ENCODE measurements around the gene CIPC.

Gene CIPC

DNA sequence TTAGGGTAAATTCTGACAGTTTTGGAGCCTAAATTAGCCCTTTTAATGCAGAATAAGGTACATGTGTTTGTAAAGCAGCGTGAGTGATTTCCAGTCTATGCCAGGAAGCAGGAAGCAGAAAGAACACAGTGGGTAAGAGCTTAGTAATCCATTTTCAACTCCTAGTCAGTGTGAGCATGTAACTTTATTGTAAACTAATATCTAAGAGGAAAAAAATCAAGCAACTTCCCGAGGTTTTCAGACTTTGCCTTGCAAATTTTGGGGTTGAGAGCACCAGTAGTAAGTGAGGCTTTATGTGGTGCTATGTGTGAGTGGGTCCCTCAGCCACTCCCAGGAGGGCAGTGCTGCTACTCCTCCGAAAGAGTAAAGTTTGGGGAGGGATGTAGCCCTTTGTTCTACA lies 2.9 kb downstream of the CIPC start:
- Histone ChIP-seq H3K4me1 (ENCODE audit: control insufficient read depth in 2 of 2, insufficient read depth in 2 of 2, low read length in 2 of 2) (peaks cover 39 to 51% of the 10 kb centered on the region in 2 donors), H3K9me3 (ENCODE audit: control insufficient read depth in 2 of 2, low read length in 2 of 2) (no peaks in the 10 kb centered on the region), H3K27me3 (ENCODE audit: control insufficient read depth in 2 of 2, insufficient read depth in 2 of 2, low read length in 2 of 2) (no peaks in the 10 kb centered on the region), H3K4me3 (ENCODE audit: low read length in 2 of 2) (peak overlapping the region in 1 of 2 donors; percentile 4), H3K27ac (ENCODE audit: low read depth in 2 of 2, low read length in 2 of 2) (peak overlapping the region; percentile 54 to 59), H3K9ac (ENCODE audit: low read depth in 1 of 2, low read length in 2 of 2) (no peak overlapping the region), H3K36me3 (ENCODE audit: control insufficient read depth in 2 of 2, insufficient read depth in 2 of 2, low read length in 2 of 2) (peaks cover 0 to 5% of the 10 kb centered on the region in 2 donors)

GRCh38 chr14:77102154-77102553 lies 4.1 kb downstream of the CIPC start:
- H3K4me3 ChIP-seq (ENCODE audit: low read length in 2 of 2), result peak overlapping the region in 1 of 2 donors; percentile 26
- no peak overlapping the region for H3K9ac ChIP-seq (ENCODE audit: low read depth in 1 of 2, low read length in 2 of 2)
- peaks cover 11 to 14% of the 10 kb centered on the region in 2 donors for H3K36me3 ChIP-seq (ENCODE audit: control insufficient read depth in 2 of 2, insufficient read depth in 2 of 2, low read length in 2 of 2)
- H3K27me3 ChIP-seq (ENCODE audit: control insufficient read depth in 2 of 2, insufficient read depth in 2 of 2, low read length in 2 of 2), result no peaks in the 10 kb centered on the region
- H3K9me3 ChIP-seq (ENCODE audit: control insufficient read depth in 2 of 2, low read length in 2 of 2), result no peaks in the 10 kb centered on the region
- H3K27ac ChIP-seq (ENCODE audit: low read depth in 2 of 2, low read length in 2 of 2), result peak overlapping the region in 1 of 2 donors; percentile 59
- H3K4me1 ChIP-seq (ENCODE audit: control insufficient read depth in 2 of 2, insufficient read depth in 2 of 2, low read length in 2 of 2), result peaks cover 28 to 39% of the 10 kb centered on the region in 2 donors

GRCh38 chr14:77103475-77103874 lies 5.4 kb downstream of the CIPC start:
- peaks cover 22 to 25% of the 10 kb centered on the region in 2 donors for H3K36me3 ChIP-seq (ENCODE audit: control insufficient read depth in 2 of 2, insufficient read depth in 2 of 2, low read length in 2 of 2)
- H3K9ac ChIP-seq (ENCODE audit: low read depth in 1 of 2, low read length in 2 of 2), result no peak overlapping the region
- H3K4me3 ChIP-seq (ENCODE audit: low read length in 2 of 2), result no peak overlapping the region
- no peaks in the 10 kb centered on the region for H3K27me3 ChIP-seq (ENCODE audit: control insufficient read depth in 2 of 2, insufficient read depth in 2 of 2, low read length in 2 of 2)
- peaks cover 24 to 38% of the 10 kb centered on the region in 2 donors for H3K4me1 ChIP-seq (ENCODE audit: control insufficient read depth in 2 of 2, insufficient read depth in 2 of 2, low read length in 2 of 2)
- no peaks in the 10 kb centered on the region for H3K9me3 ChIP-seq (ENCODE audit: control insufficient read depth in 2 of 2, low read length in 2 of 2)
- H3K27ac ChIP-seq (ENCODE audit: low read depth in 2 of 2, low read length in 2 of 2), result no peak overlapping the region

- Histone ChIP-seq H3K4me3 (ENCODE audit: low read length in 2 of 2) (no peak overlapping the region), H3K36me3 (ENCODE audit: control insufficient read depth in 2 of 2, insufficient read depth in 2 of 2, low read length in 2 of 2) (peaks cover 26 to 28% of the 10 kb centered on the region in 2 donors), H3K9me3 (ENCODE audit: control insufficient read depth in 2 of 2, low read length in 2 of 2) (no peaks in the 10 kb centered on the region), H3K4me1 (ENCODE audit: control insufficient read depth in 2 of 2, insufficient read depth in 2 of 2, low read length in 2 of 2) (peaks cover 20 to 34% of the 10 kb centered on the region in 2 donors), H3K27ac (ENCODE audit: low read depth in 2 of 2, low read length in 2 of 2) (no peak overlapping the region), H3K27me3 (ENCODE audit: control insufficient read depth in 2 of 2, insufficient read depth in 2 of 2, low read length in 2 of 2) (no peaks in the 10 kb centered on the region), H3K9ac (ENCODE audit: low read depth in 1 of 2, low read length in 2 of 2) (no peak overlapping the region)
These were observed 5.9 kb downstream of the CIPC start for GRCh38 chr14:77103951-77104350.

GRCh38 chr14:77104393-77104792 lies 6.3 kb downstream of the CIPC start:
- peaks cover 29 to 31% of the 10 kb centered on the region in 2 donors for H3K36me3 ChIP-seq (ENCODE audit: control insufficient read depth in 2 of 2, insufficient read depth in 2 of 2, low read length in 2 of 2)
- no peak overlapping the region for H3K4me3 ChIP-seq (ENCODE audit: low read length in 2 of 2)
- H3K27me3 ChIP-seq (ENCODE audit: control insufficient read depth in 2 of 2, insufficient read depth in 2 of 2, low read length in 2 of 2), result no peaks in the 10 kb centered on the region
- no peak overlapping the region for H3K9ac ChIP-seq (ENCODE audit: low read depth in 1 of 2, low read length in 2 of 2)
- H3K27ac ChIP-seq (ENCODE audit: low read depth in 2 of 2, low read length in 2 of 2), result no peak overlapping the region
- H3K4me1 ChIP-seq (ENCODE audit: control insufficient read depth in 2 of 2, insufficient read depth in 2 of 2, low read length in 2 of 2), result peaks cover 19 to 30% of the 10 kb centered on the region in 2 donors
- H3K9me3 ChIP-seq (ENCODE audit: control insufficient read depth in 2 of 2, low read length in 2 of 2), result no peaks in the 10 kb centered on the region

GRCh38 chr14:77105145-77105939 lies 7.3 kb downstream of the CIPC start:
- Histone ChIP-seq H3K27ac (ENCODE audit: low read depth in 2 of 2, low read length in 2 of 2) (peak overlapping the region in 1 of 2 donors; percentile 28), H3K9me3 (ENCODE audit: control insufficient read depth in 2 of 2, low read length in 2 of 2) (no peaks in the 10 kb centered on the region), H3K27me3 (ENCODE audit: control insufficient read depth in 2 of 2, insufficient read depth in 2 of 2, low read length in 2 of 2) (no peaks in the 10 kb centered on the region), H3K36me3 (ENCODE audit: control insufficient read depth in 2 of 2, insufficient read depth in 2 of 2, low read length in 2 of 2) (peaks cover 33 to 40% of the 10 kb centered on the region in 2 donors), H3K4me1 (ENCODE audit: control insufficient read depth in 2 of 2, insufficient read depth in 2 of 2, low read length in 2 of 2) (peaks cover 16 to 24% of the 10 kb centered on the region in 2 donors), H3K9ac (ENCODE audit: low read depth in 1 of 2, low read length in 2 of 2) (no peak overlapping the region), H3K4me3 (ENCODE audit: low read length in 2 of 2) (no peak overlapping the region)

- Histone ChIP-seq H3K27ac (ENCODE audit: low read depth in 2 of 2, low read length in 2 of 2) (no peak overlapping the region), H3K27me3 (ENCODE audit: control insufficient read depth in 2 of 2, insufficient read depth in 2 of 2, low read length in 2 of 2) (no peaks in the 10 kb centered on the region), H3K9ac (ENCODE audit: low read depth in 1 of 2, low read length in 2 of 2) (no peak overlapping the region), H3K4me1 (ENCODE audit: control insufficient read depth in 2 of 2, insufficient read depth in 2 of 2, low read length in 2 of 2) (peaks cover 6 to 14% of the 10 kb centered on the region in 2 donors), H3K9me3 (ENCODE audit: control insufficient read depth in 2 of 2, low read length in 2 of 2) (no peaks in the 10 kb centered on the region), H3K36me3 (ENCODE audit: control insufficient read depth in 2 of 2, insufficient read depth in 2 of 2, low read length in 2 of 2) (peaks cover 44 to 47% of the 10 kb centered on the region in 2 donors), H3K4me3 (ENCODE audit: low read length in 2 of 2) (no peak overlapping the region)
These were observed 8.6 kb downstream of the CIPC start for GRCh38 chr14:77106666-77107065.

GRCh38 chr14:77107228-77107627 lies 9.2 kb downstream of the CIPC start:
- Histone ChIP-seq H3K9me3 (ENCODE audit: control insufficient read depth in 2 of 2, low read length in 2 of 2) (no peaks in the 10 kb centered on the region), H3K4me3 (ENCODE audit: low read length in 2 of 2) (no peak overlapping the region), H3K36me3 (ENCODE audit: control insufficient read depth in 2 of 2, insufficient read depth in 2 of 2, low read length in 2 of 2) (peaks cover 49 to 52% of the 10 kb centered on the region in 2 donors), H3K27me3 (ENCODE audit: control insufficient read depth in 2 of 2, insufficient read depth in 2 of 2, low read length in 2 of 2) (no peaks in the 10 kb centered on the region), H3K27ac (ENCODE audit: low read depth in 2 of 2, low read length in 2 of 2) (no peak overlapping the region), H3K9ac (ENCODE audit: low read depth in 1 of 2, low read length in 2 of 2) (no peak overlapping the region), H3K4me1 (ENCODE audit: control insufficient read depth in 2 of 2, insufficient read depth in 2 of 2, low read length in 2 of 2) (peaks cover 6 to 10% of the 10 kb centered on the region in 2 donors)

DNA sequence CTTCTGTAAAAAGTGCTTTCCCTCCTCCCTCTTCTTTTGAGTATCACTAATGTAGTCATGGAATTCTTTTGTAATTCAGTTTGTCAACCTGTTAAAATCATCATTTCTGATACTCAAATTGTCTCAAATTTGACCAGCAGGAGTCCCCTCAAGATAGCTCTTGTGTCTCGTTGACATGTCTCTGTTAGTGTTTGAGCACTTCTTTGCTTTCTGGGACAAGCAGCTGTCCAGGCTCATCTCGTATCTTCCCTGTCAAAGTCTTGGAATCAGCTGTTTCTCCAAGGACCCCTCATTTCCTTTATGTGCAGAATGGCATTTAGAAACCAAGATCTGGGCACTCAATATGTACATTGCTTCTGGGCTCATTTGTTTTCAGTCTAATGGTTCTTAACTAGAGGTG lies 10.7 kb downstream of the CIPC start:
- Histone ChIP-seq H3K4me1 (ENCODE audit: control insufficient read depth in 2 of 2, insufficient read depth in 2 of 2, low read length in 2 of 2) (peaks cover 2 to 6% of the 10 kb centered on the region in 2 donors), H3K9me3 (ENCODE audit: control insufficient read depth in 2 of 2, low read length in 2 of 2) (no peaks in the 10 kb centered on the region), H3K27ac (ENCODE audit: low read depth in 2 of 2, low read length in 2 of 2) (no peak overlapping the region), H3K36me3 (ENCODE audit: control insufficient read depth in 2 of 2, insufficient read depth in 2 of 2, low read length in 2 of 2) (peaks cover 58% of the 10 kb centered on the region in 2 donors), H3K4me3 (ENCODE audit: low read length in 2 of 2) (no peak overlapping the region), H3K9ac (ENCODE audit: low read depth in 1 of 2, low read length in 2 of 2) (no peak overlapping the region), H3K27me3 (ENCODE audit: control insufficient read depth in 2 of 2, insufficient read depth in 2 of 2, low read length in 2 of 2) (no peaks in the 10 kb centered on the region)

DNA sequence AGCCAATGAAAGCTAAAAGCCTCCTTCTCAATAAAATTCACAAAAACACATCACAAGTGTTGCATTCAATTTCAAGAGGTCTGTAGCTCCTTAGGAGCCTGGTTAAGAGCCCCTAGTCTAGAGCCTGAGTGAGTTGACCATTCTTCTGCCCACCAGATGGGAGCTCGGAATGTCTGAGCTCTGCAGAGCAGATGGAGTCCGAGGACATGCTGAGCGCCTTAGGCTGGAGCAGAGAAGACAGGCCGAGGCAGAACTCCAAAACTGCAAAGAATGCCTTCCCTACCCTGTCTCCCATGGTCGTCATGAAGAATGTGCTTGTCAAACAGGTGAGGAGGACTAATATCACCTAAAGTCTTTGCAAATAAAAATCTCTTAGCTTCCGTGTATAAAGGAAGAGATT lies 11.6 kb downstream of the CIPC start:
- no peaks in the 10 kb centered on the region for H3K27me3 ChIP-seq (ENCODE audit: control insufficient read depth in 2 of 2, insufficient read depth in 2 of 2, low read length in 2 of 2)
- no peak overlapping the region for H3K9ac ChIP-seq (ENCODE audit: low read depth in 1 of 2, low read length in 2 of 2)
- no peaks in the 10 kb centered on the region for H3K9me3 ChIP-seq (ENCODE audit: control insufficient read depth in 2 of 2, low read length in 2 of 2)
- peaks cover 67% of the 10 kb centered on the region in 2 donors for H3K36me3 ChIP-seq (ENCODE audit: control insufficient read depth in 2 of 2, insufficient read depth in 2 of 2, low read length in 2 of 2)
- peaks cover 2 to 3% of the 10 kb centered on the region in 2 donors for H3K4me1 ChIP-seq (ENCODE audit: control insufficient read depth in 2 of 2, insufficient read depth in 2 of 2, low read length in 2 of 2)
- no peak overlapping the region for H3K27ac ChIP-seq (ENCODE audit: low read depth in 2 of 2, low read length in 2 of 2)
- H3K4me3 ChIP-seq (ENCODE audit: low read length in 2 of 2), result no peak overlapping the region

Data from mucosa of rectum (tissue), 2 donors.